Suppressor macrophage treated with lipopolysaccharide for 1 hour (primary cell): ENCODE measurements around the gene ATP8A2.
"Not testable (repeated sequence)": the region's sequence is repeated elsewhere in the genome, so short reads cannot be mapped to it uniquely, and the experiment has no call there.

ENCODE experiments used
- DNase-seq, 3 donors: peaks; one replicate each; pipeline ENCODE4 v3.0.0-alpha.2; 2020 to 2022

Gene ATP8A2

GRCh38 chr13:25939961-25940687 lies 568.4 kb downstream of the ATP8A2 start:
- no peak for DNase-seq

GRCh38 chr13:25943081-25943480 lies 571.3 kb downstream of the ATP8A2 start:
- no peak for DNase-seq

GRCh38 chr13:25943658-25944057 lies 571.9 kb downstream of the ATP8A2 start:
- peak; percentile 22 to 58 (median 28) for DNase-seq

- DNase-seq = no peak
Measured at GRCh38 chr13:25945596-25945995, 573.8 kb downstream of the ATP8A2 start.

- no peak for DNase-seq
Measured at GRCh38 chr13:25946321-25946720, 574.5 kb downstream of the ATP8A2 start.

- DNase-seq = no peak
Measured at GRCh38 chr13:25948910-25949309, 577.1 kb downstream of the ATP8A2 start.

- no peak for DNase-seq
Measured at GRCh38 chr13:25951831-25952230, 580.1 kb downstream of the ATP8A2 start.

GRCh38 chr13:25954080-25954479 lies 582.3 kb downstream of the ATP8A2 start:
- DNase-seq = not testable (repeated sequence)

GRCh38 chr13:25954943-25955342 lies 583.2 kb downstream of the ATP8A2 start:
- not testable (repeated sequence) for DNase-seq

GRCh38 chr13:25958986-25959385 lies 587.2 kb downstream of the ATP8A2 start:
- DNase-seq = no peak

GRCh38 chr13:25961294-25961693 lies 589.5 kb downstream of the ATP8A2 start:
- no peak for DNase-seq

- no peak for DNase-seq
Measured at GRCh38 chr13:25963674-25964073, 591.9 kb downstream of the ATP8A2 start.

GRCh38 chr13:25965596-25965995 lies 593.8 kb downstream of the ATP8A2 start:
- DNase-seq = no peak

- no peak for DNase-seq
Measured at GRCh38 chr13:25966086-25966485, 594.3 kb downstream of the ATP8A2 start.

GRCh38 chr13:25967144-25967543 lies 595.4 kb downstream of the ATP8A2 start:
- DNase-seq = no peak

GRCh38 chr13:25971047-25971446 lies 599.3 kb downstream of the ATP8A2 start:
- no peak for DNase-seq

GRCh38 chr13:25971459-25972145 lies 599.8 kb downstream of the ATP8A2 start:
- no peak for DNase-seq

- DNase-seq = no peak
Measured at GRCh38 chr13:25973085-25973484, 601.3 kb downstream of the ATP8A2 start.

GRCh38 chr13:25973576-25973975 lies 601.8 kb downstream of the ATP8A2 start:
- no peak for DNase-seq

GRCh38 chr13:25977216-25977615 lies 605.4 kb downstream of the ATP8A2 start:
- DNase-seq = no peak

GRCh38 chr13:25977671-25978070 lies 605.9 kb downstream of the ATP8A2 start:
- no peak for DNase-seq

GRCh38 chr13:25978961-25979360 lies 607.2 kb downstream of the ATP8A2 start:
- DNase-seq = peak; percentile 40 to 59 (median 40)

- no peak for DNase-seq
Measured at GRCh38 chr13:25979371-25979770, 607.6 kb downstream of the ATP8A2 start.

GRCh38 chr13:25980255-25980654 lies 608.5 kb downstream of the ATP8A2 start:
- DNase-seq = peak in 2 of 3 donors; percentile 6 to 10
